GM18526 (cell line): ENCODE data around the gene PCDHB10.
"Not testable (repeated sequence)": the region's sequence is repeated elsewhere in the genome, so short reads cannot be mapped to it uniquely, and the experiment has no call there.

Source experiments
- POLR2A ChIP-seq: IDR thresholded peaks from 3 replicates; pipeline ENCODE4 v1.6.1; 2011; ENCODE audit not compliant: insufficient read length; ENCODE audit errors: extremely low read depth

The PCDHB10 gene

DNA sequence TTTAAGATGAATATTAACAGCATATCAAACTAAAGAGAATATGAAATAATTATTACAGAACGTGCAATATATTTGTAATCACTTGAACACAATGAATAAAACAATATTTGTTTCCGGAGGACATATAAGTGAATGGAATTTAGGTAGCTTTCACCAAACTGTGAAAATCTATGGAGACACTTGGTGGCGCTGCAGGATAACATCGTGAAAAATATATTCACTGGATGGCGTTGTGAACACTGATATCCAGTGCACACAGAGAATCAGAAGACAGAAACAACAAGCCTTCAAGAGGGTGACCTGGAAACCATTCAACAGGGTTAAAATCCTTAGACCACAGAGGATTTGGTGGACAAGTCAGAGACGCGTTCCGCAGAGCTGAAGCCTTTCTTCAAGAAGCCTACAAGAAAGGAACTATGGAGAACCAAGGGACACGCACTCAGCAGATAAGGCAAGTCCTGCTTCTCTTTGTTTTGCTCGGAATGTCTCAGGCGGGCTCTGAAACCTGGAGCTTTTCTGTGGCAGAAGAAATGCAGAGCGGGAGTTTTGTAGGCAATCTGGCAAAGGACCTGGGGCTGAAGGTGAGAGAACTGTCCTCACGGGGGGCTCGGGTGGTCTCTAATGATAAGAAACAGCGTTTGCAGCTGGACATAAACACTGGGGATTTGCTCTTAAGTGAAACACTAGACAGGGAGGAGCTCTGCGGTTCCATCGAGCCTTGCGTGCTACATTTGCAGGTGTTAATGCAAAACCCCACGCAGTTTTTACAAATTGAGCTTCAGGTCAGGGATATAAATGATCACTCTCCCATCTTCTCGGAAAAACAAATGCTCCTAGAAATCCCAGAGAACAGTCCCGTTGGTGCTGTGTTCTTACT lies 7.4 kb downstream of the PCDHB10 start, which contains the start of gene PCDHB11:
TSS of gene PCDHB11 (plus strand) at position 269 of the 877 bp plus-strand sequence. CDS start at position 417, 148 bp downstream.
- no peak for TF ChIP-seq POLR2A

DNA sequence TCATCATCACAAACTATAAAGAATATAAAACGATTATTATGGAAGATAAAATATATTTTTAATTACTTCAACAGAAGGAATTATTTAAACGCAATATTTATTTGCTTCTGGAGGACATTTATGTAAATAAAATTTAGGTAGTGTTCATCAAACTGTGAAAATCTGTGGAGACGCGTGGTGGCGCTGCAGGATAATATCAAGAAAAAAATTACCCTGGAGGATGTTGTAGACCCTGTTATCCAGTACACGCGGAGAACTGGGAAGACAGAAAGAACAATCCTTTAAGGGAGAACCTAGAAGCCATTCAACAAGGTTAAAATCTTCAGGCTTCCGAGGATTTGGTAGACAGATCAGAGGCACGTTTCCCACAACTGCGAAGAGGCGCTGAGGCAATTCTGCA lies 16.3 kb downstream of the PCDHB10 start, which contains the start of gene PCDHB12:
TSS of gene PCDHB12 (plus strand) at position 242 of the 400 bp plus-strand sequence. CDS start 189 bp downstream, outside the sequence.
- no peak for TF ChIP-seq POLR2A

DNA sequence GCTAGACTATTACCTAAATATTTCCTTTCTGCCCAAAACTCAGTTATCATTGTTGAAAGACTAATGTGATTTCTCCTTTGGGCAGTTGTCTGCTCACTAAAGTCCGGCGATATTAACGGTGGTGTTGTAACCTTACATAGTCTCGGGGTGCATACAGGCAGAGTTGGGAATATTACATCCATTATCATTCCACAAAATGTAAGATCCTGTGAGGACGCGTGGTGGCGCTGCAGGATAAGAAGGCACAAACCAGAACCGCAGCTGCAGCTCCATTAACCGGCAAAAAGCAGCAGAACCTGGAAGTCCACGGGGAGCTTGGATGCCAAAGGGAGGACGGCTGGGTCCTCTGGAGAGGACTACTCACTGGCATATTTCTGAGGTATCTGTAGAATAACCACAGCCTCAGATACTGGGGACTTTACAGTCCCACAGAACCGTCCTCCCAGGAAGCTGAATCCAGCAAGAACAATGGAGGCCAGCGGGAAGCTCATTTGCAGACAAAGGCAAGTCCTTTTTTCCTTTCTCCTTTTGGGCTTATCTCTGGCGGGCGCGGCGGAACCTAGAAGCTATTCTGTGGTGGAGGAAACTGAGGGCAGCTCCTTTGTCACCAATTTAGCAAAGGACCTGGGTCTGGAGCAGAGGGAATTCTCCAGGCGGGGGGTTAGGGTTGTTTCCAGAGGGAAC lies 21.6 kb downstream of the PCDHB10 start, which contains the start of gene PCDHB13:
TSS of gene PCDHB13 (plus strand) at position 264 of the 684 bp plus-strand sequence. CDS start at position 469, 205 bp downstream.
- not testable (repeated sequence) for TF ChIP-seq POLR2A

DNA sequence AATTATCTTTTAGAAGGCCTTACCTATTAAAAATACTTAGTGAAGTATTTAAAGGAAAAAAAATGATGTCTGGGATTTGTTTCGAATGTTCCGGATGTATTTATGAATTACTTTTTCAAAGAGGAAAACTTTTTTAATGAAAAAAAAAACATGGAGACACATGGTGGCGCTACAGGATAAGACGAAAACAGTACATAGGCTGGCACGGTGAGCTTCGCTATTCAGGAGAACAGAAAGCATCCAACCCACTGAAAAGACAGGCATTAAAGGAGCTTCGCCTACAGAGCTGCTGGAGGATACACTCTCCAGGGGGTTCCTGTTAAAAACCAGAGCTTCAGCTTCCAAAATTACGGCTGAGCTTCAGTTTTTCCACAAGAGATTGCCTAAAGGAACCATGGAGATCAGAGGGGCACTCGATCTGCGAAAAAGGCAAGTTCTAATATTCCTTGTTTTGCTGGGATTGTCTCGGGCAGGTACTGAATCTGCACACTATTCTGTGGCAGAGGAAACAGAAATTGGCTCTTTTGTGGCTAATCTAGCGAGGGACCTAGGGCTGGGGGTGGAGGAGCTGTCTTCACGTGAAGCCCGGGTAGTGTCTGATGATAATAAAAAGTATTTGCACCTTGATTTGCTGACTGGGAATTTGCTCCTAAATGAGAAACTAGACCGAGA lies 31.1 kb downstream of the PCDHB10 start, which contains the start of gene PCDHB14:
TSS of gene PCDHB14 (plus strand) at position 232 of the 672 bp plus-strand sequence. CDS start at position 395, 163 bp downstream.
- TF ChIP-seq POLR2A = no peak

DNA sequence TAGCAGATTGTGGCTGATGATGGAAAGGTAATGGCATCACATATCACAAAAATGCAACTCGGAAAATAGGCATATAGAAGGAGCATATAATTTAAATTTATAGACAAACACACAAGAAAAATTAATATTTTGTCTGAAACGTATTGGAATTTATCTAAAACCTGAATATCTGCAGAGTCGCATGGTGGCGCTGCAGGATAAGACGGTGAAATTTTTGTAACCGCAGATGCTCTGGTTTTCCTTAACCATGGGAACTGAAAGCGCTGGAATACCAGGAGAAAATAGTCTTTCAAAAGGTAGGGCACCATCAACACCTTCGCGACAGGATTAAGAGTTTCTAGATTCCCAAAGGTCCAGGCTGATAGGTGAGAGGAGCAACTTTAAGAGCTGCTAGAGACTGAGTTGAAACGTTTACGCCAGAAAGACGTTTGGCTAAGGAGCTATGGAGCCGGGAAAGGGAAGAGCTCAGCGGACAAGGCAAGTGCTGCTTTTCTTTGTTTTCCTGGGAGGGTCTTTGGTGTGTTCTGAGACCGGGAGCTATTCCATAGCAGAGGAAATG lies 42.0 kb downstream of the PCDHB10 start:
- TF ChIP-seq POLR2A = no peak

DNA sequence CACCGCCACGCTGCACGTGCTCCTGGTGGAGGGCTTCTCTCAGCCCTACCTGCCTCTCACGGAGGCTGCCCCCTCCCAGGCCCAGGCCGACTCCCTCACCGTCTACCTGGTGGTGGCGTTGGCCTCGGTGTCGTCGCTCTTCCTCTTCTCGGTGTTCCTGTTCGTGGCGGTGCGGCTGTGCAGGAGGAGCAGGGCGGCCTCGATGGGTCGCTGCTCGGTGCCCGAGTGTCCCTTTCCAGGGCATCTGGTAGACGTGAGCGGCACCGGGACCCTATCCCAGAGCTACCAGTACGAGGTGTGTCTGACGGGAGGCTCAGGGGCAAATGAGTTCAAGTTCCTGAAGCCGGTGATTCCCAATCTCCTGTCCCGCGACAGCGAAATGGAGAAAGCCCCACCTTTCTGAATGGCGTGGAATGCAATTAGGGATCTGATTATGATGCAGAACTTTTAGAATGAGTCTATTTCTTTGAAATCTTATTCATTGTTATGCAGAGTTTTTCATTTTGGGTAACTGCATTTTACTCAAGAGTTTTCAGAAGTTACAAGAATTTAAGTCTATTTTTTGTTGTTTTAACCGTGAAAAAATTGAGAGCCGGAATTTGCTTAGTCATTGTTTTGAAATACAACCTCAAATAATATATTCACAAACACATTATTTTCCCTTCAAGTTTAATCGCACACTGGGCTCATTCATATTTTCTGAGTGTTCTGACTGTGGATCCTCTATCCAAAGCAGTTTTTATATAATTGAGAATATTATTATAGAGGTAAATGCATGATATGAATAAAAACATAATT lies 44.6 kb downstream of the PCDHB10 start:
- TF ChIP-seq POLR2A = no peak

DNA sequence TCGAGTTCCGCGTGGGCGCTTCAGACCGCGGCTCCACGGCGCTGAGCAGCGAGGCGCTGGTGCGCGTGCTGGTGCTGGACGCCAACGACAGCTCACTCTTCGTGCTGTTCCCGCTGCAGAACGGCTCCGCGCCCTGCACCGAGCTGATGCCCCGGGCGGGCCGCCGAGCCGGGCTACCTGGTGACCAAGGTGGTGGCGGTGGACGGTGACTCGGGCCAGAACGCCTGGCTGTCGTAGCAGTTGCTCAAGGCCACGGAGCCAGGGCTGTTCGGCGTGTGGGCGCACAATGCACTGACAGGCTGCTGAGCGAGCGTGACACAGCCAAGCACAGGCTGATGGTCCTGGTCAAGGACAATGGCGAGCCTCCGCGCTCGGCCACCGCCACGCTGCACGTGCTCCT lies 49.3 kb downstream of the PCDHB10 start:
- TF ChIP-seq POLR2A = no peak
